H1 (cell line): ENCODE measurements around the gene TMEM138. TPM values are rescaled to one million over a fixed set of nuclear protein-coding genes. Genes with fewer than 3 reads are reported as not detected.

Experiments used
- CTCF ChIA-PET: fragments of 300-600 bp; sonication (Branson Sonifier 250); formaldehyde crosslinking; loops from one replicate; lab custom pipeline; 2021; ENCODE audit not compliant: partially characterized antibody; lab: Charles Lee
- POLR2A ChIA-PET: fragments of 300-600 bp; sonication (Branson Sonifier 250); formaldehyde crosslinking; loops from one replicate; lab custom pipeline; 2021; ENCODE audit warnings: inconsistent platforms; ENCODE audit not compliant: partially characterized antibody; lab: Charles Lee
- DNase-seq, 2 experiments: peaks; one replicate each; pipeline versions ENCODE4 v3.0.0 to v3.0.0-alpha.2; 2010 to 2022; ENCODE audit warnings: low spot score in 2 of 2, low read depth in 1 of 2, mixed read lengths in 1 of 2
- FAIRE-seq: peaks from 2 replicates; lab custom pipeline; 2011; peaks lifted over from hg19 to GRCh38; lab: Jason Lieb, UNC
- H2AFZ ChIP-seq: 2 replicates; pipeline ENCODE4 v1.8.1; 2012; ENCODE audit warnings: low read length, inconsistent platforms
- H2AK5ac ChIP-seq: 2 replicates; pipeline ENCODE4 v1.6.1; 2013; ENCODE audit warnings: low read depth, low read length
- H2BK120ac ChIP-seq: replicated peaks from 2 replicates; pipeline ENCODE3; 2013; ENCODE audit warnings: low read depth, low read length, inconsistent platforms
- H2BK12ac ChIP-seq: 2 replicates; pipeline ENCODE4 v1.6.1; 2013; ENCODE audit warnings: low read depth, low read length
- H2BK15ac ChIP-seq: 2 replicates; pipeline ENCODE4 v1.6.1; 2013; ENCODE audit warnings: low read length
- H2BK20ac ChIP-seq: 2 replicates; pipeline ENCODE4 v1.6.1; 2013; ENCODE audit warnings: low read length
- H2BK5ac ChIP-seq: 2 replicates; pipeline ENCODE4 v1.6.1; 2013; ENCODE audit warnings: low read depth, low read length
- H3K14ac ChIP-seq: 2 replicates; pipeline ENCODE4 v1.6.1; 2013; ENCODE audit warnings: inconsistent platforms; ENCODE audit not compliant: insufficient read length
- H3K18ac ChIP-seq: 2 replicates; pipeline ENCODE4 v1.6.1; 2013; ENCODE audit warnings: low read length; ENCODE audit errors: extremely low read depth
- H3K23ac ChIP-seq: 2 replicates; pipeline ENCODE4 v1.6.1; 2013; ENCODE audit warnings: inconsistent platforms; ENCODE audit not compliant: insufficient read length
- H3K23me2 ChIP-seq: 2 replicates; pipeline ENCODE4 v1.6.1; 2013; ENCODE audit warnings: low read depth, low read length
- H3K27ac ChIP-seq: 2 replicates; pipeline ENCODE4 v1.6.1; 2011; ENCODE audit warnings: low read depth, low read length, inconsistent platforms
- H3K27me3 ChIP-seq, 4 experiments: replicated peaks in 1 of 4; 1 replicate in 1 of 4; 2 replicates in 3 of 4; pipeline versions ENCODE4 v1.6.1 to v1.8.1; 2011 to 2013; ENCODE audit warnings: low read length in 3 of 4, mild to moderate bottlenecking in 3 of 4, inconsistent platforms in 2 of 4, mixed read lengths in 2 of 4, moderate library complexity in 1 of 4; ENCODE audit not compliant: control insufficient read depth in 3 of 4, insufficient read depth in 3 of 4; ENCODE audit errors: extremely low read depth in 1 of 4
- H3K36me3 ChIP-seq, 4 experiments: 2 replicates each; pipeline versions ENCODE4 v1.6.1 to v1.8.1; 2011 to 2013; ENCODE audit warnings: mild to moderate bottlenecking in 4 of 4, low read length in 3 of 4, moderate library complexity in 2 of 4, control low read depth in 1 of 4, inconsistent platforms in 1 of 4; ENCODE audit not compliant: insufficient read depth in 4 of 4, control insufficient read depth in 2 of 4
- H3K4ac ChIP-seq: replicated peaks from 2 replicates; pipeline ENCODE3; 2013; ENCODE audit warnings: low read length, low read depth, mixed read lengths, inconsistent platforms; ENCODE audit not compliant: insufficient read length
- H3K4me1 ChIP-seq, 4 experiments: replicated peaks in 1 of 4; 1 replicate in 1 of 4; 2 replicates in 3 of 4; pipeline versions ENCODE4 v1.6.1 to v1.8.1; 2011 to 2013; ENCODE audit warnings: low read length in 3 of 4, inconsistent platforms in 2 of 4, mixed read lengths in 1 of 4; ENCODE audit not compliant: insufficient read depth in 4 of 4, control insufficient read depth in 3 of 4
- H3K4me2 ChIP-seq, 2 experiments: 2 replicates each; pipeline versions ENCODE4 v1.6.1 to v1.8.1; 2011 to 2013; ENCODE audit warnings: low read depth in 2 of 2, low read length in 2 of 2, control low read depth in 1 of 2, inconsistent platforms in 1 of 2, mild to moderate bottlenecking in 1 of 2; ENCODE audit not compliant: insufficient read depth in 1 of 2
- H3K4me3 ChIP-seq, 4 experiments: fragments of 200-600, 300-600 bp in 1 of 4; sonication (generic), shearing (Covaris generic), sonication (Bioruptor Twin) in 1 of 4; 2 replicates each; pipeline versions ENCODE4 v1.5.1 to v1.8.1; 2011 to 2016; ENCODE audit warnings: low read length in 4 of 4, low read depth in 3 of 4, control low read depth in 2 of 4, inconsistent platforms in 2 of 4, mild to moderate bottlenecking in 2 of 4, mixed read lengths in 1 of 4, moderate library complexity in 1 of 4; ENCODE audit not compliant: insufficient read depth in 2 of 4; ENCODE audit errors: extremely low read depth in 1 of 4
- H3K56ac ChIP-seq: replicated peaks from 2 replicates; pipeline ENCODE3; 2013; ENCODE audit warnings: low read depth, mild to moderate bottlenecking, mixed read lengths, low read length, inconsistent platforms; ENCODE audit not compliant: insufficient read length
- H3K79me1 ChIP-seq: 2 replicates; pipeline ENCODE4 v1.6.1; 2013; ENCODE audit warnings: low read depth, low read length, control low read depth
- H3K79me2 ChIP-seq, 2 experiments: 2 replicates each; pipeline versions ENCODE4 v1.6.1 to v1.8.1; 2012 to 2013; ENCODE audit warnings: low read length in 2 of 2, mild to moderate bottlenecking in 2 of 2, inconsistent platforms in 1 of 2; ENCODE audit not compliant: insufficient read depth in 2 of 2, control insufficient read depth in 1 of 2
- H3K9ac ChIP-seq, 4 experiments: replicated peaks in 1 of 4; 1 replicate in 1 of 4; 2 replicates in 3 of 4; pipeline versions ENCODE4 v1.6.1 to v1.8.1; 2011 to 2013; ENCODE audit warnings: low read depth in 3 of 4, low read length in 3 of 4, control low read depth in 2 of 4, mild to moderate bottlenecking in 2 of 4, moderate library complexity in 2 of 4, inconsistent platforms in 1 of 4; ENCODE audit errors: extremely low read depth in 1 of 4
- H3K9me3 ChIP-seq, 2 experiments: 2 replicates each; pipeline versions ENCODE4 v1.6.1 to v1.8.1; 2012 to 2013; ENCODE audit warnings: mild to moderate bottlenecking in 2 of 2, moderate library complexity in 2 of 2, control low read depth in 1 of 2, inconsistent platforms in 1 of 2, low read depth in 1 of 2, low read length in 1 of 2, mixed read lengths in 1 of 2; ENCODE audit not compliant: insufficient read depth in 2 of 2
- H4K20me1 ChIP-seq, 2 experiments: replicated peaks in 1 of 2; 2 replicates each; pipeline versions ENCODE3 to v1.8.1; 2011 to 2013; ENCODE audit warnings: inconsistent platforms in 2 of 2, low read length in 2 of 2, mild to moderate bottlenecking in 1 of 2; ENCODE audit not compliant: insufficient read depth in 2 of 2, control insufficient read depth in 1 of 2
- H4K5ac ChIP-seq: 2 replicates; pipeline ENCODE4 v1.6.1; 2013; ENCODE audit warnings: low read length, low read depth, mixed read lengths, inconsistent platforms; ENCODE audit not compliant: insufficient read length
- H4K8ac ChIP-seq: 2 replicates; pipeline ENCODE4 v1.8.0; 2013; ENCODE audit warnings: mild to moderate bottlenecking, moderate library complexity, low read length, inconsistent platforms; ENCODE audit not compliant: insufficient read depth; ENCODE audit errors: extremely low read depth
- H4K91ac ChIP-seq: replicated peaks from 2 replicates; pipeline ENCODE3; 2013; ENCODE audit warnings: low read length, mixed read lengths, inconsistent platforms; ENCODE audit not compliant: insufficient read length
- CBX8 ChIP-seq: fragments of 300-800, 300-1000 bp; sonication (generic); IDR thresholded peaks from 2 replicates; pipeline ENCODE4 v1.7.1; 2016; ENCODE audit warnings: low read depth, low read length, borderline replicate concordance
- CREB1 ChIP-seq: IDR thresholded peaks from 2 replicates; pipeline ENCODE4 v1.6.1; 2012; ENCODE audit warnings: inconsistent platforms
- HDAC2 ChIP-seq, 2 experiments: fragments of 300-600 bp in 1 of 2; sonication (generic) in 1 of 2; IDR thresholded peaks; 2 replicates each; pipeline ENCODE4 v1.6.1; 2011 to 2012; ENCODE audit warnings: low read depth in 2 of 2, low read length in 2 of 2, mild to moderate bottlenecking in 2 of 2, moderate library complexity in 2 of 2, borderline replicate concordance in 1 of 2, inconsistent platforms in 1 of 2
- JUND ChIP-seq: IDR thresholded peaks from 2 replicates; pipeline ENCODE4 v1.6.1; 2011; ENCODE audit warnings: mild to moderate bottlenecking, improper control_type of control experiment, low read length
- KDM1A ChIP-seq: fragments of 200-600, 300-600 bp; sonication (generic); IDR thresholded peaks from 2 replicates; pipeline ENCODE4 v1.7.1; 2016; ENCODE audit warnings: mild to moderate bottlenecking, low read length, borderline replicate concordance
- POLR2AphosphoS5 ChIP-seq: IDR thresholded peaks from 2 replicates; pipeline ENCODE4 v1.6.1; 2011; ENCODE audit warnings: low read depth, low read length
- RXRA ChIP-seq: IDR thresholded peaks from 2 replicates; pipeline ENCODE4 v1.6.1; 2011; ENCODE audit warnings: low read depth, mild to moderate bottlenecking, low read length, moderate library complexity; ENCODE audit not compliant: insufficient read depth
- SIX5 ChIP-seq: IDR thresholded peaks from 2 replicates; pipeline ENCODE4 v1.6.1; 2011; ENCODE audit warnings: mild to moderate bottlenecking, low read depth, low read length
- SP1 ChIP-seq: IDR thresholded peaks from 2 replicates; pipeline ENCODE4 v1.6.1; 2011; ENCODE audit warnings: low read depth, low read length
- TAF7 ChIP-seq: optimal IDR thresholded peaks from 2 replicates; pipeline ENCODE3; 2011; ENCODE audit warnings: low read depth, mild to moderate bottlenecking, inconsistent platforms, low read length, moderate library complexity, borderline replicate concordance
- ZNF274 ChIP-seq: IDR thresholded peaks from 2 replicates; pipeline ENCODE4 v1.7.0; 2012; ENCODE audit warnings: low read length, borderline replicate concordance; ENCODE audit errors: extremely low read depth
- WGBS, 2 experiments: shearing (Covaris generic) in 1 of 2; methylation state at CpG; one replicate each; pipeline versions ENCODE4 v1.1.6 to v1.1.7; 2013 to 2015; ENCODE audit warnings: low lambda C conversion rate in 2 of 2, mixed read lengths in 2 of 2, inconsistent platforms in 1 of 2, low coverage in 1 of 2, missing lambda C conversion rate in 1 of 2; ENCODE audit not compliant: insufficient replicate concordance in 2 of 2, insufficient coverage in 1 of 2, insufficient read length in 1 of 2; ENCODE audit errors: extremely low coverage in 1 of 2, missing lambda C conversion rate in 1 of 2; 5-methylcytosine and 5-hydroxymethylcytosine counted together
- polyA plus RNA-seq, 7 experiments: library from polyadenylated mRNA; depleted of rRNA in 3 of 7; stranded (reverse) in 5 of 7; unstranded in 2 of 7; fragments of >200 nt in 5 of 7; fragments of 200-250 nt in 2 of 7; gene quantifications; 1 replicate in 5 of 7; 2 replicates in 1 of 7; 4 replicates in 1 of 7; pipeline versions ENCODE4 v1.2.1 to v1.2.3, GENCODE V29; 2011 to 2013; ENCODE audit warnings: missing spikeins in 2 of 7, mixed read lengths in 2 of 7
- total RNA-seq: library from RNA; stranded (reverse); fragmentation: NEBNext Ultra II Directional; extraction: Animal tissue kit (Norgen Biotek cat#: 25700); gene quantifications from 2 replicates; pipeline ENCODE4 v1.2.1, GENCODE V29; 2021
- TF ChIP-seq, protein P1 (sequence below), 3 experiments: IDR thresholded peaks; 1 replicate in 2 of 3; 2 replicates in 1 of 3; pipeline versions ENCODE4 v1.5.1 to v1.6.1; 2011; ENCODE audit warnings: low read length in 3 of 3, mild to moderate bottlenecking in 3 of 3, inconsistent platforms in 2 of 3, low read depth in 1 of 3, moderate library complexity in 1 of 3; ENCODE audit not compliant: insufficient read depth in 1 of 3; ENCODE audit errors: control extremely low read depth in 1 of 3

Gene TMEM138
- total and polyA plus RNA-seq, 2 of the 8 experiments (the other 6 are each of a cell fraction or from before 2014, with no cell fraction given), result 32.9 to 59.0 TPM

DNA sequence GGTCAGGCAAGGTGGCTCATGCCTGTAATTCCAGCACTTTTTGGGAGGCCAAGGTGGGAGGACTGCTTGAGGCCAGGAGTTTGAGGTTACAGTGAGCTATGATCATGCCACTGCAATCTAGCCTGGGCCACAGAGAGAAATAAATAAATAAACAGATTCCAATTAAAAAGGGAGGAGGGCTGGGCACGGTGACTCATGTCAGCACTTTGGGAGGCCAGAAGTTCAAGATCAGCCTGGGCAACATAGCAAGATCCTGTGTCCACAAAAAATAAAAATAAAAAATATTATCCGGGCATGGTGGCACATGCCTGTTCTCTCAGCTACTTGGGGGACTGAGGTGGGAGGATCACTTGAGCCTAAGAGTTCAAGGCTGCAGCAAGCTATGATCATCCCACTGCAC is 8.0 kb upstream of the TMEM138 start:
- Histone ChIP-seq H2BK15ac (no peak overlapping the region), H3K4me1 (no peaks in the 10 kb centered on the region), H3K9me3 (no peaks in the 10 kb centered on the region), H3K23ac (no peak overlapping the region), H3K18ac (no peak overlapping the region), H3K79me2 (no peaks in the 10 kb centered on the region), H3K14ac (no peak overlapping the region), H3K4me2 (no peak overlapping the region), H4K20me1 (peaks cover 0 to 5% of the 10 kb centered on the region in 2 experiments), H2AK5ac (no peak overlapping the region), H3K4ac (no peak overlapping the region), H2AFZ (no peak overlapping the region), H3K56ac (no peak overlapping the region), H2BK20ac (no peak overlapping the region), H3K9ac (no peak overlapping the region), H3K23me2 (no peaks in the 10 kb centered on the region), H4K91ac (no peak overlapping the region), H3K27ac (no peak overlapping the region), H3K27me3 (no peaks in the 10 kb centered on the region), H2BK12ac (no peak overlapping the region), H4K8ac (no peak overlapping the region), H3K4me3 (no peak overlapping the region), H3K36me3 (peaks cover 0 to 5% (median 4%) of the 10 kb centered on the region in 4 experiments; a peak in 5 of 8 replicates), H4K5ac (no peak overlapping the region), H2BK5ac (no peak overlapping the region), H3K79me1 (peaks cover 2% of the 10 kb centered on the region), H2BK120ac (no peak overlapping the region)
- ChIA-PET CTCF (interaction anchor here (3.8 to 22.8 kb wide), 2 partner anchors 16 to 31 kb away, joined by 27 to 255 read pairs; partner anchors contain the start of genes DDB1 and TKFC), POLR2A (interaction anchor here (1.9 to 39.7 kb wide), 3 partner anchors 2 to 37 kb away, joined by 7 to 1106 read pairs (median 1106); partner anchors contain the start of genes CYB561A3, DDB1, TKFC and TMEM138)
- no peak for DNase-seq
- no peak for TF ChIP-seq CBX8
- TF ChIP-seq CREB1, result no peak
- no peak for TF ChIP-seq HDAC2 (IDR thresholded peaks at IDR 0.05; ENCODE audit: borderline replicate concordance in 1 of 2, low read depth in 2 of 2, low read length in 2 of 2)
- no peak for TF ChIP-seq KDM1A
- no peak for TF ChIP-seq ZNF274
- no peak for TF ChIP-seq SIX5
- TF ChIP-seq POLR2AphosphoS5, result no peak
- no peak for TF ChIP-seq TAF7
- TF ChIP-seq, protein P1, sequence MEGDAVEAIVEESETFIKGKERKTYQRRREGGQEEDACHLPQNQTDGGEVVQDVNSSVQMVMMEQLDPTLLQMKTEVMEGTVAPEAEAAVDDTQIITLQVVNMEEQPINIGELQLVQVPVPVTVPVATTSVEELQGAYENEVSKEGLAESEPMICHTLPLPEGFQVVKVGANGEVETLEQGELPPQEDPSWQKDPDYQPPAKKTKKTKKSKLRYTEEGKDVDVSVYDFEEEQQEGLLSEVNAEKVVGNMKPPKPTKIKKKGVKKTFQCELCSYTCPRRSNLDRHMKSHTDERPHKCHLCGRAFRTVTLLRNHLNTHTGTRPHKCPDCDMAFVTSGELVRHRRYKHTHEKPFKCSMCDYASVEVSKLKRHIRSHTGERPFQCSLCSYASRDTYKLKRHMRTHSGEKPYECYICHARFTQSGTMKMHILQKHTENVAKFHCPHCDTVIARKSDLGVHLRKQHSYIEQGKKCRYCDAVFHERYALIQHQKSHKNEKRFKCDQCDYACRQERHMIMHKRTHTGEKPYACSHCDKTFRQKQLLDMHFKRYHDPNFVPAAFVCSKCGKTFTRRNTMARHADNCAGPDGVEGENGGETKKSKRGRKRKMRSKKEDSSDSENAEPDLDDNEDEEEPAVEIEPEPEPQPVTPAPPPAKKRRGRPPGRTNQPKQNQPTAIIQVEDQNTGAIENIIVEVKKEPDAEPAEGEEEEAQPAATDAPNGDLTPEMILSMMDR (IDR thresholded peaks at IDR 0.05; ENCODE audit: control extremely low read depth in 1 of 3, insufficient read depth in 1 of 3, low read depth in 1 of 3, low read length in 3 of 3), result no peak
- TF ChIP-seq RXRA, result no peak
- no peak for TF ChIP-seq SP1
- no peak for TF ChIP-seq JUND
- no peak for FAIRE-seq
- 90% methylated on average over 2 of the region's 2 CpGs; no CpG with 5 or more reads in 1 of the 2 experiments for WGBS, 2 experiments
